HG03060 (cell line): Measurements from ENCODE around the gene EPG5.
"Not testable (repeated sequence)": the region's sequence is repeated elsewhere in the genome, so short reads cannot be mapped to it uniquely, and the experiment has no call there.

Source experiments
- ATAC-seq: cut with Tn5 transposase; IDR thresholded peaks from one replicate; pipeline ENCODE4 v1.9.1; 2021; ENCODE audit warnings: low read depth, moderate number of reproducible peaks; ENCODE audit not compliant: unreplicated experiment

The EPG5 gene

GRCh38 chr18:45871431-45872084, 95.6 kb downstream of the EPG5 start:
- no peak for ATAC-seq

- no peak for ATAC-seq
Measured at GRCh38 chr18:45870419-45870818, 96.7 kb downstream of the EPG5 start.

- ATAC-seq, result no peak
Measured at GRCh38 chr18:45865466-45865865, 101.7 kb downstream of the EPG5 start.

- no peak for ATAC-seq
Measured at GRCh38 chr18:45864081-45864480, 103.0 kb downstream of the EPG5 start.

- ATAC-seq, result no peak
Measured at GRCh38 chr18:45863469-45863868, 103.7 kb downstream of the EPG5 start.

- ATAC-seq, result no peak
Measured at GRCh38 chr18:45861926-45862325, 105.2 kb downstream of the EPG5 start.

- ATAC-seq, result no peak
Measured at GRCh38 chr18:45860971-45861370, 106.2 kb downstream of the EPG5 start.

- ATAC-seq, result no peak
Measured at GRCh38 chr18:45860492-45860891, 106.6 kb downstream of the EPG5 start.

- ATAC-seq, result no peak
Measured at GRCh38 chr18:45859334-45859733, 107.8 kb downstream of the EPG5 start.

GRCh38 chr18:45856531-45856930, 110.6 kb downstream of the EPG5 start:
- no peak for ATAC-seq

- ATAC-seq, result no peak
Measured at GRCh38 chr18:45854036-45854586, 113.0 kb downstream of the EPG5 start.

GRCh38 chr18:45852631-45853030, 114.5 kb downstream of the EPG5 start:
- ATAC-seq, result no peak

GRCh38 chr18:45851161-45851925, 115.8 kb downstream of the EPG5 start:
- no peak for ATAC-seq

- ATAC-seq, result no peak
Measured at GRCh38 chr18:45850021-45850420, 117.1 kb downstream of the EPG5 start.

GRCh38 chr18:45849529-45849928, 117.6 kb downstream of the EPG5 start:
- no peak for ATAC-seq

- not testable (repeated sequence) for ATAC-seq
Measured at GRCh38 chr18:45848643-45849042, 118.5 kb downstream of the EPG5 start.

GRCh38 chr18:45847119-45847518, 120.0 kb downstream of the EPG5 start:
- no peak for ATAC-seq

GRCh38 chr18:45845410-45845809, 121.7 kb downstream of the EPG5 start:
- no peak for ATAC-seq

GRCh38 chr18:45844938-45845337, 122.2 kb downstream of the EPG5 start:
- no peak for ATAC-seq

GRCh38 chr18:45843019-45843418, 124.1 kb downstream of the EPG5 start:
- no peak for ATAC-seq

GRCh38 chr18:45841765-45842442, 125.2 kb downstream of the EPG5 start:
- ATAC-seq, result no peak
